ENCODE results near the gene PGLYRP2. TPM values are rescaled to one million over a fixed set of nuclear protein-coding genes. Genes with fewer than 3 reads are reported as not detected.
A peak's percentile ranks its signal among the peaks of the same experiment; 100 is the strongest.

PGLYRP2 gene
- total and polyA plus RNA-seq, 9 of the 15 experiments (the other 6 are each of a cell fraction or from before 2014, with no cell fraction given) = not detected

GRCh38 chr19:15448778-15449619 is 30.3 kb downstream of the PGLYRP2 start (continued):
- TF ChIP-seq FIP1L1 (IDR thresholded peaks at IDR 0.05; ENCODE audit: low read depth, low read length, poor library complexity, severe bottlenecking) (no peak), TEAD1 (CRISPR knock-in tag; IDR thresholded peaks at IDR 0.05) (no peak), HIVEP1 (CRISPR knock-in tag; IDR thresholded peaks at IDR 0.05) (no peak), AFF4 (CRISPR knock-in tag; IDR thresholded peaks at IDR 0.05) (no peak), CBX2 (IDR thresholded peaks at IDR 0.05; ENCODE audit: insufficient read depth, low read length, poor library complexity, severe bottlenecking) (no peak), FOXJ2 (tag; IDR thresholded peaks at IDR 0.05) (no peak), MTA1 (IDR thresholded peaks at IDR 0.05; ENCODE audit: borderline replicate concordance) (peak; percentile 51; the same call in 1 of the 2 replicates), ZEB2 (IDR thresholded peaks at IDR 0.05) (peak; percentile 29; the same call in 1 of the 2 replicates), MLLT1 (IDR thresholded peaks at IDR 0.05) (peak in 1 of 2 experiments; percentile 33; a peak in 1 of 4 replicates), NR0B1 (IDR thresholded peaks at IDR 0.05; ENCODE audit: partially characterized antibody) (no peak), E2F4 (CRISPR knock-in tag; IDR thresholded peaks at IDR 0.05; ENCODE audit: low read depth) (no peak), THRA (IDR thresholded peaks at IDR 0.05) (0 out of 2 replicates have a peak, but pooled peaks have one; percentile 49), ZNF512 (tag; IDR thresholded peaks at IDR 0.05) (no peak), RBM25 (IDR thresholded peaks at IDR 0.05; ENCODE audit: low read depth, low read length, severe bottlenecking) (no peak), HNRNPH1 (optimal IDR thresholded peaks at IDR 0.05; ENCODE audit: low read depth, low read length) (no peak)
